GM18517 (cell line): ENCODE measurements around the gene UBASH3B.
A peak's percentile ranks its signal among the peaks of the same experiment; 100 is the strongest.

Experiments used
- ATAC-seq: cut with Tn5 transposase; IDR thresholded peaks from one replicate; pipeline ENCODE4 v1.9.1; 2021; ENCODE audit warnings: mild to moderate bottlenecking, moderate library complexity; ENCODE audit not compliant: unreplicated experiment

UBASH3B gene

GRCh38 chr11:122779047-122779629, 123.6 kb downstream of the UBASH3B start:
- no peak for ATAC-seq

- no peak for ATAC-seq
Observed at GRCh38 chr11:122780296-122780949, 124.9 kb downstream of the UBASH3B start.

- peak; percentile 59 for ATAC-seq
Observed at GRCh38 chr11:122781378-122782195, 126.1 kb downstream of the UBASH3B start.

- ATAC-seq = no peak
Observed at GRCh38 chr11:122782222-122782621, 126.7 kb downstream of the UBASH3B start.

GRCh38 chr11:122784325-122784955, 128.9 kb downstream of the UBASH3B start:
- ATAC-seq = no peak

GRCh38 chr11:122785031-122785541, 129.6 kb downstream of the UBASH3B start:
- no peak for ATAC-seq

- ATAC-seq = no peak
Observed at GRCh38 chr11:122786896-122787295, 131.4 kb downstream of the UBASH3B start.

- no peak for ATAC-seq
Observed at GRCh38 chr11:122788781-122789535, 133.4 kb downstream of the UBASH3B start.

GRCh38 chr11:122789907-122790306, 134.4 kb downstream of the UBASH3B start:
- ATAC-seq = no peak

- ATAC-seq = no peak
Observed at GRCh38 chr11:122791411-122791810, 135.9 kb downstream of the UBASH3B start.

- no peak for ATAC-seq
Observed at GRCh38 chr11:122791836-122792235, 136.3 kb downstream of the UBASH3B start.

- no peak for ATAC-seq
Observed at GRCh38 chr11:122793515-122793914, 138.0 kb downstream of the UBASH3B start.

- ATAC-seq = no peak
Observed at GRCh38 chr11:122795307-122795706, 139.8 kb downstream of the UBASH3B start.

- peak; percentile 60 for ATAC-seq
Observed at GRCh38 chr11:122796128-122796717, 140.7 kb downstream of the UBASH3B start.

- ATAC-seq = no peak
Observed at GRCh38 chr11:122797651-122798050, 142.1 kb downstream of the UBASH3B start.

GRCh38 chr11:122799406-122800105, 144.0 kb downstream of the UBASH3B start:
- ATAC-seq = no peak

GRCh38 chr11:122802876-122803275, 147.4 kb downstream of the UBASH3B start:
- no peak for ATAC-seq

GRCh38 chr11:122803306-122803705, 147.8 kb downstream of the UBASH3B start:
- no peak for ATAC-seq

GRCh38 chr11:122803716-122804115, 148.2 kb downstream of the UBASH3B start:
- ATAC-seq = no peak

- ATAC-seq = no peak
Observed at GRCh38 chr11:122804161-122804560, 148.6 kb downstream of the UBASH3B start.
